ENCODE results near the gene PRICKLE2. TPM values are rescaled to one million over a fixed set of nuclear protein-coding genes. Genes with fewer than 3 reads are reported as not detected.

The PRICKLE2 gene
- total and polyA plus RNA-seq, 2 experiments from 2014 or later: 1.1 to 12.5 TPM

DNA sequence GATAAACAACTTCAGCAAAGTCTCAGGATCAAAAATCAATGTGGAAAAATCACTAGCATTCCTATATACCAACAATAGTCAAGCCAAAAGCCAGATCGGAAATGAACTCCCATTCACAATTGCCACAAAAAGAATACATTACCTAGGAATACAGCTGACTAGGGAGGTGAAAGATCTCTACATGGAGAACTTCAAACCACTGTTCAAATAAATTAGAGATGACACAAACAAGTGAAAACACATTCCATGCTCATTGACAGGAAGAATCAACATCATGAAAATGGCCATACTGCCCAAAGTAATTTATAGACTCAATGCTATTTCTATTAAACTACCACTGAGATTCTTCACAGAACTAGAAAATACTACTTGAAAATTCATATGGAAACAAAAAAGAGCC is 107.8 kb downstream of the PRICKLE2 start:
- Mint-ChIP-seq H3K27me3 (ENCODE audit: insufficient read depth, low read depth, poor library complexity) (no peaks in the 10 kb centered on the region), H3K4me3 (no peak overlapping the region), H3K4me1 (0 out of 3 replicates have a peak, but pooled peaks cover 2% of the 10 kb centered on the region), H3K9me3 (peaks cover 15% of the 10 kb centered on the region; the same call in 2 of the 3 replicates), H3K27ac (no peak overlapping the region), H3K36me3 (ENCODE audit: low read depth) (peaks cover 21% of the 10 kb centered on the region)
- no peaks in the 10 kb centered on the region for H3K27me3 ChIP-seq (ENCODE audit: insufficient read depth)
- ATAC-seq (no peak), DNase-seq (ENCODE audit: low spot score) (no peak)
- TF ChIP-seq EZH2phosphoT487 (IDR thresholded peaks at IDR 0.05; ENCODE audit: unreplicated experiment) (no peak), POLR2AphosphoS5 (IDR thresholded peaks at IDR 0.05; ENCODE audit: low read depth) (no peak), ZNF114 (CRISPR knock-in tag; IDR thresholded peaks at IDR 0.05) (no peak), NANOG (IDR thresholded peaks at IDR 0.05; ENCODE audit: borderline replicate concordance) (no peak)
- TF ChIP-seq, protein P1, sequence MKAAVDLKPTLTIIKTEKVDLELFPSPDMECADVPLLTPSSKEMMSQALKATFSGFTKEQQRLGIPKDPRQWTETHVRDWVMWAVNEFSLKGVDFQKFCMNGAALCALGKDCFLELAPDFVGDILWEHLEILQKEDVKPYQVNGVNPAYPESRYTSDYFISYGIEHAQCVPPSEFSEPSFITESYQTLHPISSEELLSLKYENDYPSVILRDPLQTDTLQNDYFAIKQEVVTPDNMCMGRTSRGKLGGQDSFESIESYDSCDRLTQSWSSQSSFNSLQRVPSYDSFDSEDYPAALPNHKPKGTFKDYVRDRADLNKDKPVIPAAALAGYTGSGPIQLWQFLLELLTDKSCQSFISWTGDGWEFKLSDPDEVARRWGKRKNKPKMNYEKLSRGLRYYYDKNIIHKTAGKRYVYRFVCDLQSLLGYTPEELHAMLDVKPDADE (IDR thresholded peaks at IDR 0.05): no peak
- TF ChIP-seq, protein P2, sequence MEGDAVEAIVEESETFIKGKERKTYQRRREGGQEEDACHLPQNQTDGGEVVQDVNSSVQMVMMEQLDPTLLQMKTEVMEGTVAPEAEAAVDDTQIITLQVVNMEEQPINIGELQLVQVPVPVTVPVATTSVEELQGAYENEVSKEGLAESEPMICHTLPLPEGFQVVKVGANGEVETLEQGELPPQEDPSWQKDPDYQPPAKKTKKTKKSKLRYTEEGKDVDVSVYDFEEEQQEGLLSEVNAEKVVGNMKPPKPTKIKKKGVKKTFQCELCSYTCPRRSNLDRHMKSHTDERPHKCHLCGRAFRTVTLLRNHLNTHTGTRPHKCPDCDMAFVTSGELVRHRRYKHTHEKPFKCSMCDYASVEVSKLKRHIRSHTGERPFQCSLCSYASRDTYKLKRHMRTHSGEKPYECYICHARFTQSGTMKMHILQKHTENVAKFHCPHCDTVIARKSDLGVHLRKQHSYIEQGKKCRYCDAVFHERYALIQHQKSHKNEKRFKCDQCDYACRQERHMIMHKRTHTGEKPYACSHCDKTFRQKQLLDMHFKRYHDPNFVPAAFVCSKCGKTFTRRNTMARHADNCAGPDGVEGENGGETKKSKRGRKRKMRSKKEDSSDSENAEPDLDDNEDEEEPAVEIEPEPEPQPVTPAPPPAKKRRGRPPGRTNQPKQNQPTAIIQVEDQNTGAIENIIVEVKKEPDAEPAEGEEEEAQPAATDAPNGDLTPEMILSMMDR (conservative IDR thresholded peaks at IDR 0.05; ENCODE audit: low read depth in 2 of 2): no peak
- no peak overlapping the region for H2AFZ ChIP-seq
- H3K4me2 ChIP-seq: no peak overlapping the region
- no peak overlapping the region for H3K4me3 ChIP-seq
- H3K36me3 ChIP-seq (ENCODE audit: insufficient read depth): no peaks in the 10 kb centered on the region; the same call in 1 of the 2 replicates
- no peak overlapping the region for H3K27ac ChIP-seq (ENCODE audit: low read depth)
- H3F3A ChIP-seq (replicated peaks; ENCODE audit: low read depth): no peaks in the 10 kb centered on the region
- no peaks in the 10 kb centered on the region for H3K4me1 ChIP-seq (ENCODE audit: insufficient read depth)
- H3K79me2 ChIP-seq (replicated peaks; ENCODE audit: insufficient read depth): no peaks in the 10 kb centered on the region
- no peaks in the 10 kb centered on the region for H3K9me2 ChIP-seq (ENCODE audit: insufficient read depth)
- no peaks in the 10 kb centered on the region for H4K20me1 ChIP-seq (replicated peaks; ENCODE audit: insufficient read depth)

DNA sequence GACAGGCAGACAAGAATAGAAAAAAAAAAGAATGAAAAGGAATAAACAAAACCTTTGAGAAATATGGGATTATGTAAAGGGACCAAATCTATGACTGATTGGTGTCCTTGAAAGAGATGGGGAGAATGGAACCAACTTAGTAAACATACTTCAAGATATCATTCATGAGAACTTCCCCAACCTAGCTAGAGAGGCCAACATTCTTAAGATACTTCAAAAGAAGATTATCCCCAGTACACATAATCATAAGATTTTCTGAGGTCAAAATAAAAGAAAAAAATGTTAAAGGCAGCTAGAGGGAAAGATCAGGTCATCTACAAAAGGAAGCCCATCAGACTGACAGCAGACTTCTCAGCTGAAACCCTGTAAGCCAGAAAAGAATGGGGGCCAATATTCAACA is 110.6 kb downstream of the PRICKLE2 start:
- no peaks in the 10 kb centered on the region for H4K20me1 ChIP-seq (replicated peaks; ENCODE audit: insufficient read depth)
- H3F3A ChIP-seq (replicated peaks; ENCODE audit: low read depth): no peaks in the 10 kb centered on the region
- H3K9me2 ChIP-seq (ENCODE audit: insufficient read depth): 0 out of 2 replicates have a peak, but pooled peaks cover 3% of the 10 kb centered on the region
- H3K4me1 ChIP-seq (ENCODE audit: insufficient read depth): peaks cover under 1% of the 10 kb centered on the region; the same call in 1 of the 2 replicates
- no peaks in the 10 kb centered on the region for H3K27me3 ChIP-seq (ENCODE audit: insufficient read depth)
- H3K27me3 Mint-ChIP-seq (ENCODE audit: insufficient read depth, low read depth, poor library complexity): no peaks in the 10 kb centered on the region
- H2AFZ ChIP-seq: no peak overlapping the region
- ATAC-seq (no peak), DNase-seq (ENCODE audit: low spot score) (no peak)
- H3K27ac ChIP-seq (ENCODE audit: low read depth): no peak overlapping the region
- no peak overlapping the region for H3K4me2 ChIP-seq
- no peak overlapping the region for H3K27ac Mint-ChIP-seq
- H3K4me3 Mint-ChIP-seq: no peak overlapping the region
- H3K9me3 Mint-ChIP-seq: peaks cover 15% of the 10 kb centered on the region; the same call in 2 of the 3 replicates
- no peaks in the 10 kb centered on the region; the same call in 1 of the 2 replicates for H3K36me3 ChIP-seq (ENCODE audit: insufficient read depth)
- H3K4me3 ChIP-seq: no peak overlapping the region
- H3K4me1 Mint-ChIP-seq: peaks cover 9% of the 10 kb centered on the region; the same call in 2 of the 3 replicates
- no peaks in the 10 kb centered on the region for H3K79me2 ChIP-seq (replicated peaks; ENCODE audit: insufficient read depth)
- peaks cover 23% of the 10 kb centered on the region for H3K36me3 Mint-ChIP-seq (ENCODE audit: low read depth)
- TF ChIP-seq EZH2 (IDR thresholded peaks at IDR 0.05; ENCODE audit: low read depth, unreplicated experiment): no peak
- TF ChIP-seq ZNF114 (CRISPR knock-in tag; IDR thresholded peaks at IDR 0.05): no peak
- TF ChIP-seq ZNF462 (CRISPR knock-in tag; IDR thresholded peaks at IDR 0.05): no peak
- TF ChIP-seq, protein P3, sequence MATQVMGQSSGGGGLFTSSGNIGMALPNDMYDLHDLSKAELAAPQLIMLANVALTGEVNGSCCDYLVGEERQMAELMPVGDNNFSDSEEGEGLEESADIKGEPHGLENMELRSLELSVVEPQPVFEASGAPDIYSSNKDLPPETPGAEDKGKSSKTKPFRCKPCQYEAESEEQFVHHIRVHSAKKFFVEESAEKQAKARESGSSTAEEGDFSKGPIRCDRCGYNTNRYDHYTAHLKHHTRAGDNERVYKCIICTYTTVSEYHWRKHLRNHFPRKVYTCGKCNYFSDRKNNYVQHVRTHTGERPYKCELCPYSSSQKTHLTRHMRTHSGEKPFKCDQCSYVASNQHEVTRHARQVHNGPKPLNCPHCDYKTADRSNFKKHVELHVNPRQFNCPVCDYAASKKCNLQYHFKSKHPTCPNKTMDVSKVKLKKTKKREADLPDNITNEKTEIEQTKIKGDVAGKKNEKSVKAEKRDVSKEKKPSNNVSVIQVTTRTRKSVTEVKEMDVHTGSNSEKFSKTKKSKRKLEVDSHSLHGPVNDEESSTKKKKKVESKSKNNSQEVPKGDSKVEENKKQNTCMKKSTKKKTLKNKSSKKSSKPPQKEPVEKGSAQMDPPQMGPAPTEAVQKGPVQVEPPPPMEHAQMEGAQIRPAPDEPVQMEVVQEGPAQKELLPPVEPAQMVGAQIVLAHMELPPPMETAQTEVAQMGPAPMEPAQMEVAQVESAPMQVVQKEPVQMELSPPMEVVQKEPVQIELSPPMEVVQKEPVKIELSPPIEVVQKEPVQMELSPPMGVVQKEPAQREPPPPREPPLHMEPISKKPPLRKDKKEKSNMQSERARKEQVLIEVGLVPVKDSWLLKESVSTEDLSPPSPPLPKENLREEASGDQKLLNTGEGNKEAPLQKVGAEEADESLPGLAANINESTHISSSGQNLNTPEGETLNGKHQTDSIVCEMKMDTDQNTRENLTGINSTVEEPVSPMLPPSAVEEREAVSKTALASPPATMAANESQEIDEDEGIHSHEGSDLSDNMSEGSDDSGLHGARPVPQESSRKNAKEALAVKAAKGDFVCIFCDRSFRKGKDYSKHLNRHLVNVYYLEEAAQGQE (IDR thresholded peaks at IDR 0.05; ENCODE audit: unreplicated experiment): no peak

All from GM23338 (cell line).